Skeletal muscle tissue (tissue), 4 donors: Measurements from ENCODE around the gene CDR2. TPM values are rescaled to one million over a fixed set of nuclear protein-coding genes. Genes with fewer than 3 reads are reported as not detected.

Experiments used
- H3K27ac ChIP-seq: one replicate; pipeline ENCODE4 v1.7.0; 2013; ENCODE audit warnings: mild to moderate bottlenecking, low read depth, low read length, inconsistent platforms
- H3K27me3 ChIP-seq, 3 donors: one replicate each; pipeline ENCODE4 v1.7.0; 2013; ENCODE audit warnings: low read length in 3 of 3; ENCODE audit not compliant: control insufficient read depth in 3 of 3, insufficient read depth in 3 of 3
- H3K36me3 ChIP-seq, 3 donors: one replicate each; pipeline ENCODE4 v1.7.0; 2013; ENCODE audit warnings: low read length in 3 of 3; ENCODE audit not compliant: control insufficient read depth in 3 of 3, insufficient read depth in 3 of 3
- H3K4me1 ChIP-seq, 3 donors: one replicate each; pipeline ENCODE4 v1.7.0; 2013; ENCODE audit warnings: low read length in 3 of 3, mild to moderate bottlenecking in 3 of 3; ENCODE audit not compliant: control insufficient read depth in 3 of 3, insufficient read depth in 3 of 3
- H3K4me3 ChIP-seq, 3 donors: one replicate each; pipeline ENCODE4 v1.7.0; 2013; ENCODE audit warnings: low read length in 3 of 3
- H3K9ac ChIP-seq, 3 donors: one replicate each; pipeline ENCODE4 v1.7.0; 2013; ENCODE audit warnings: low read length in 3 of 3, mild to moderate bottlenecking in 3 of 3, moderate library complexity in 2 of 3, low read depth in 1 of 3
- H3K9me3 ChIP-seq, 3 donors: one replicate each; pipeline ENCODE4 v1.7.0; 2013; ENCODE audit warnings: low read length in 3 of 3; ENCODE audit not compliant: control insufficient read depth in 3 of 3
- total RNA-seq: library from RNA; depleted of rRNA; stranded (reverse); fragments of >200 nt; gene quantifications from one replicate; pipeline ENCODE4 v1.2.3, GENCODE V29; 2014
- donor health status: Osteomylitis.

The CDR2 gene
- total RNA-seq, 1 donor from 2014 or later: 25.6 TPM

GRCh38 chr16:22321340-22322001 lies 52.9 kb downstream of the CDR2 start:
- peaks cover 7 to 23% (median 18%) of the 10 kb centered on the region in 3 donors for H3K4me1 ChIP-seq
- H3K4me3 ChIP-seq: no peak overlapping the region
- H3K36me3 ChIP-seq: peaks cover 29 to 49% (median 44%) of the 10 kb centered on the region in 3 donors
- H3K9ac ChIP-seq: peak overlapping the region in 1 of 3 donors; percentile 16
- H3K27ac ChIP-seq: no peak overlapping the region
- no peaks in the 10 kb centered on the region for H3K27me3 ChIP-seq
- no peaks in the 10 kb centered on the region for H3K9me3 ChIP-seq

- Histone ChIP-seq H3K9ac (no peak overlapping the region), H3K4me1 (peaks cover 7 to 23% (median 15%) of the 10 kb centered on the region in 3 donors), H3K4me3 (no peak overlapping the region), H3K27ac (no peak overlapping the region), H3K27me3 (no peaks in the 10 kb centered on the region), H3K9me3 (no peaks in the 10 kb centered on the region), H3K36me3 (peaks cover 34 to 51% (median 47%) of the 10 kb centered on the region in 3 donors)
Observed at GRCh38 chr16:22320572-22321339, 53.7 kb downstream of the CDR2 start.

- H3K36me3 ChIP-seq: peaks cover 42 to 45% (median 43%) of the 10 kb centered on the region in 3 donors
- H3K4me3 ChIP-seq: no peak overlapping the region
- no peaks in the 10 kb centered on the region for H3K27me3 ChIP-seq
- peaks cover 7 to 23% (median 22%) of the 10 kb centered on the region in 3 donors for H3K4me1 ChIP-seq
- no peaks in the 10 kb centered on the region for H3K9me3 ChIP-seq
- no peak overlapping the region for H3K27ac ChIP-seq
- no peak overlapping the region for H3K9ac ChIP-seq
Observed at GRCh38 chr16:22318690-22319358, 55.6 kb downstream of the CDR2 start.

GRCh38 chr16:22317625-22318024 lies 56.8 kb downstream of the CDR2 start:
- peaks cover 7 to 23% (median 22%) of the 10 kb centered on the region in 3 donors for H3K4me1 ChIP-seq
- no peaks in the 10 kb centered on the region for H3K9me3 ChIP-seq
- no peaks in the 10 kb centered on the region for H3K27me3 ChIP-seq
- H3K27ac ChIP-seq: no peak overlapping the region
- no peak overlapping the region for H3K9ac ChIP-seq
- H3K4me3 ChIP-seq: no peak overlapping the region
- peaks cover 47 to 51% (median 49%) of the 10 kb centered on the region in 3 donors for H3K36me3 ChIP-seq

GRCh38 chr16:22317001-22317530 lies 57.4 kb downstream of the CDR2 start:
- Histone ChIP-seq H3K27ac (no peak overlapping the region), H3K36me3 (peaks cover 47 to 53% (median 50%) of the 10 kb centered on the region in 3 donors), H3K9me3 (no peaks in the 10 kb centered on the region), H3K4me3 (no peak overlapping the region), H3K27me3 (no peaks in the 10 kb centered on the region), H3K4me1 (peaks cover 7 to 21% (median 20%) of the 10 kb centered on the region in 3 donors), H3K9ac (no peak overlapping the region)

GRCh38 chr16:22316411-22316811 lies 58.0 kb downstream of the CDR2 start:
- no peaks in the 10 kb centered on the region for H3K27me3 ChIP-seq
- no peaks in the 10 kb centered on the region for H3K9me3 ChIP-seq
- peaks cover 46 to 55% (median 50%) of the 10 kb centered on the region in 3 donors for H3K36me3 ChIP-seq
- no peak overlapping the region for H3K9ac ChIP-seq
- no peak overlapping the region for H3K4me3 ChIP-seq
- no peak overlapping the region for H3K27ac ChIP-seq
- peaks cover 7 to 15% (median 13%) of the 10 kb centered on the region in 3 donors for H3K4me1 ChIP-seq

- H3K9ac ChIP-seq: no peak overlapping the region
- no peak overlapping the region for H3K4me3 ChIP-seq
- H3K36me3 ChIP-seq: peaks cover 45 to 55% (median 53%) of the 10 kb centered on the region in 3 donors
Observed at GRCh38 chr16:22315979-22316378, 58.4 kb downstream of the CDR2 start.

GRCh38 chr16:22314661-22315626 lies 59.5 kb downstream of the CDR2 start:
- Histone ChIP-seq H3K4me3 (no peak overlapping the region), H3K4me1 (peaks cover 7 to 14% (median 11%) of the 10 kb centered on the region in 3 donors), H3K36me3 (peaks cover 46 to 57% (median 55%) of the 10 kb centered on the region in 3 donors), H3K27me3 (no peaks in the 10 kb centered on the region), H3K9me3 (no peaks in the 10 kb centered on the region), H3K27ac (no peak overlapping the region), H3K9ac (peak overlapping the region in 1 of 3 donors; percentile 45)

More at GRCh38 chr16:22315979-22316378, 58.4 kb downstream of the CDR2 start:
- Histone ChIP-seq H3K27me3 (no peaks in the 10 kb centered on the region), H3K9me3 (no peaks in the 10 kb centered on the region), H3K27ac (no peak overlapping the region), H3K4me1 (peaks cover 7 to 14% (median 11%) of the 10 kb centered on the region in 3 donors)
